COR-L47 (cell line): ENCODE data around the gene MAP6D1.
A peak's percentile ranks its signal among the peaks of the same experiment; 100 is the strongest.

Source experiments
- DNase-seq: peaks from one replicate; lab custom pipeline; 2025; lab: John Stamatoyannopoulos, UW

MAP6D1 gene

GRCh38 chr3:183823963-183824362, 1.4 kb downstream of the MAP6D1 start:
- DNase-seq: peak; percentile 64

DNA sequence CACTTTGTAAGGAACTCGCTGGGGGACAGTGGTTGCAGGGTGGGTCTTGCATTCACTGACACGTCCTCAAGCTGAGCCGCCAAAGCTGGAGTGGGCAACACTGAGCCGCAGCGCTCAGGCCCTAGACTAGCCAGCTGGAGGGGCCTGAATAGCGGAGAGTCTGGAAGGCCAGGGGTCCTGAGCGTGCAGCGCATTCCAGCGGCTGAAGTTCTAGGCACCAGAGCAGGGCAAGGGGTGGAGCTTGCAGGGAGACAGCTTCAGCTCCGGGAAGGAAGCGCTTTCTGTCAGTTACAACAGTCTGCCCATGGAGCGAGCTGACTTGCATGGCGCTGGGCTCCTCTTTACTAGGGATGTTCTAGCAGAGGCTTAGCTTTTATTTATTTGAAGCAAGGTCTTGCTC, 2.7 kb downstream of the MAP6D1 start:
- no peak for DNase-seq

GRCh38 chr3:183819831-183820230, 5.5 kb downstream of the MAP6D1 start:
- DNase-seq: no peak

- DNase-seq: no peak
These were observed 6.4 kb downstream of the MAP6D1 start for GRCh38 chr3:183818706-183819624.

DNA sequence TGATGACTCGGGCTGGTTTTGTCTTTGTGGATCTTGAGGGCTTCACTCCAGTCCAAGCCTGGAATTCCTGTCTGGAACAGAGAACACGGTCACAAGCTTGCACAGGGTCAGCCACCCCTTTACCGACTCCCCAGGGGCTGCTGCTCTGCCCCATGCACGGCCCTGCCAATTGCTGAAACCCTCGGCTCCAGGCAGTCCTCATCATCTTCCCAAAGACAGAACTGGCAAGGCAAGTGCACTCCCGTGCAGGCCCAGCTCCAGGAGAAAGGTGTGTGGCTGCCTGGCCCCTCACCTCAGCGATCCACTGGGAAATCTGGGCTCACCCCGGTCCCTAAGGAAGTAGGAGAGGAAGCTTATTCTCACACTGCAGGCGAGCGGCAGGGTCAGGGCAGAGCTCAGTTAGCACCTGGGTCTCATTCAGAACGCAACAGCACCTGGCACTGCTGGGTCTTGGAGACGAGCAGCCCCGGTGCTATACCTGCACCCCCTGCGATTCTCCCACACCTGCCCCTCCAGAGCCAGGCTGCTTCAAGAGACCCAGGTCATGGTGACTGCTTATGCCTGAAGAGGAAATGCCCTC, 7.2 kb downstream of the MAP6D1 start:
- no peak for DNase-seq

DNA sequence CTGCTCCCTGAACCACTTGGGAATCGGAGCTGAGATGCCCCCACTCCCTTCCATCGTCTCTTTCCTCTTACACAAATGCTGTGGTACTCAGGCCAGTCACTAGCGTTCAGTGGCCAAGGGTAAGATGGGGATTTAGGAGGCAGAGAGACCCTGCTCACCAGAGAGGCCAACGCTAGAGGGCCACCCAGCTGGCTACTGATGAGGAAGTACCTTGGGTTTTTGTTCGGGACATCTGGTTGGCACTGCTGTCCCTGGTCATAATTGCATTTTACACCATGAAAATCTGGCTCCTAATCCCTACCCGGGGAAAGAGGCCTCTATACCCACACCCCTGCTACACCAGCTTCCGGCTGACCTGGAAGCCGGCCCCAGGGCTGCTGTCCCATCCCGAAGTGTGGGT, 7.7 kb downstream of the MAP6D1 start:
- no peak for DNase-seq

DNA sequence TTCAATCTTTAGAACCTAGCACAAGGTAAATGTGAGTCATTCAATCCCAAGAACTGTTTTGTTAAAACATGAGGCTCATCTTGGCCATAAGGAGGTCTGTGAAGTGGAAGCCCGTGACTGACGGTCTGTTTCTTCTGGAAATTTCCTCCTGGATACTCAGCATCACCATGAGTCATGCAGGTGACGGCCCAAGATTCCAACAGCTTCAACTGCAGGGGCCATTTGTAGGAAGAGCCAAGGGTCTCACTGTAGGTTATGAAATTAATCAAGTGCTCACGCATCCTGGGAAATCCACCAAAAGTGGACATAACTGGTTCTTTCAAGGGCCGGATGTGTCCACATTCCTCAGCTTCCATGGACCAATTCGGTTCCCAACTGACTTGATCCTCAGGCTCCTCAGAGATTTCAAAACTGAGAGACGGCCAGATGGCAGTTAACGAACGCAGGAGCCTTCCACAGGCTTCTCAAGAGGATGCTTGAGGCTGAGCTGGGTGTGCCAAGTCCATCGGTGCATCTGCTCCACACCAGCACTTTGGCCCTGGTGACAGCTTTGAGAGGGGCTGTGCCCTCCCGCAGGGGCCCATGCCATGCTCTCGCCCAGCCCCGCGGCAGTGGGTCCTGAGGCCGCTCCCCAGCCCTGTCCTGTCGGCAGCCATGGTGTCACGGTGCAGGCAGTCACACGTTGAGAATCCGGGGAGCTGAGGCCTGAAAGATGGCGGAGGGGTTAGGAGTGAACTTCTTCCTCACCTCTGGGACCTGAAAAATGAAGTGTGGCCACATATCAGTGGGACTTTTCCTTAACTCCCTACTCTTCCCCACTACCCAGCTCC, 8.5 kb downstream of the MAP6D1 start:
- DNase-seq: no peak

DNA sequence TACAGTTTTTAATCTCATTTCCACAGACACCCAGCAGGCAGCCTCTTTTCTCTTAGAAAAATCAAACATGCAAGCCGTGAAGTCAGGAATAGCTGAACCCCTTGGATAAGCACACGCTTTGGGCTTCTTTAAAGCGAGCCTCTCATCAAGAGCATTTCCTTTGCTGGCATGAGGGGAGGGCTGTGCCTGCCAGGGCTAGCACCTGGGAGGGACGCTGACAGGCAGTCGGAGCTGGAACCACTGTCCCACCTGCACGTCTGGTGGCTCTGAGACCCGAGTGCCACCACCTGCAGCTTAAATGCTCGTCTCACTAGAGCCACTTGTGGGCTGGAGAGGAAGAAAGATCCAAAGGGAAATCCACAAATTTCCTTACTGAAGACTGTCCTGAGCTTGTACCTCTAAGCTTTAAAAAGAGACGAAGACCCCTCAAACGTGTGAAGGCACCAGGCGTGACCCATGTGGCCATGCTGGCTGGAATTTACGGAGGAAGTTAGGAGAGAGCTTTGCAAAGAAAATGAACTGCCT, 9.4 kb downstream of the MAP6D1 start:
- DNase-seq: no peak

DNA sequence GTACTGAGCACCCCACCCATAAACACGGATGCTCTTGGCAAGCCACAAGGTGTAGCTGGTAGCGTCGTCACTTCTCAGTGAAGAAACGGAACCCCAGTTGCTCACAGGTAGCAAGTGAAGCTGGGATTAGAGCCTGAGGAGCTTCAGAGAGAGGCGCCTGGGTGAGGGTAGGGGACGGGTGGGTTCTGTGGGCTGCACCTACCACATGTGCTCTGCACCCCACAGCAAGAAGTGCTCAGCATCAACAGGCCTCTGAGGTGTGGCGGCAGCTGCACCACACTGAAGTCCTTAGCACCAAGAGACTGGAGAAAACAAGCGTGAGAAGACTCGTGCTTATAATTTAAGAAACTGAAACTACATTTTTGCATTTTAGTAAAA, 9.8 kb downstream of the MAP6D1 start:
- no peak for DNase-seq

DNA sequence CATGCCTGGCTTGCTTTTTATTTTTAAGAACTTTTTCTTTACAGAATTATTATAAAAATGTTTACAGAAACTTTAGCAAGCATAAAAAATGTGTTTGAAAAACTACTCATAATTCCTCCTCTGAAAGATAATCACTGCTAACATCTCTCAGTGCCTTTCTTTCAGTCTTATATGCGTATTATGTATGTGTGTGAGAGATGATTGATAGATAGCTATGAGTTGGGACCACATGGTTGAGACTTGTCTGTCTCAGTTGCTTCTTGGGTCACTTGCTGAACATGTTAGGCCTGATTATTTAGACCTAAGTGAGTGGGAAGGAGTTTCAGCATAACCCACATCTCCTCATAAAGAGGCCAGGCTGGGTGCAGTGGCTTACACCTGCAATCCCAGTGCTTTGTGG, 11.1 kb downstream of the MAP6D1 start:
- no peak for DNase-seq

GRCh38 chr3:183812761-183813445, 12.5 kb downstream of the MAP6D1 start:
- DNase-seq: peak; percentile 22

- no peak for DNase-seq
These were observed 13.7 kb downstream of the MAP6D1 start for GRCh38 chr3:183811638-183812037.

DNA sequence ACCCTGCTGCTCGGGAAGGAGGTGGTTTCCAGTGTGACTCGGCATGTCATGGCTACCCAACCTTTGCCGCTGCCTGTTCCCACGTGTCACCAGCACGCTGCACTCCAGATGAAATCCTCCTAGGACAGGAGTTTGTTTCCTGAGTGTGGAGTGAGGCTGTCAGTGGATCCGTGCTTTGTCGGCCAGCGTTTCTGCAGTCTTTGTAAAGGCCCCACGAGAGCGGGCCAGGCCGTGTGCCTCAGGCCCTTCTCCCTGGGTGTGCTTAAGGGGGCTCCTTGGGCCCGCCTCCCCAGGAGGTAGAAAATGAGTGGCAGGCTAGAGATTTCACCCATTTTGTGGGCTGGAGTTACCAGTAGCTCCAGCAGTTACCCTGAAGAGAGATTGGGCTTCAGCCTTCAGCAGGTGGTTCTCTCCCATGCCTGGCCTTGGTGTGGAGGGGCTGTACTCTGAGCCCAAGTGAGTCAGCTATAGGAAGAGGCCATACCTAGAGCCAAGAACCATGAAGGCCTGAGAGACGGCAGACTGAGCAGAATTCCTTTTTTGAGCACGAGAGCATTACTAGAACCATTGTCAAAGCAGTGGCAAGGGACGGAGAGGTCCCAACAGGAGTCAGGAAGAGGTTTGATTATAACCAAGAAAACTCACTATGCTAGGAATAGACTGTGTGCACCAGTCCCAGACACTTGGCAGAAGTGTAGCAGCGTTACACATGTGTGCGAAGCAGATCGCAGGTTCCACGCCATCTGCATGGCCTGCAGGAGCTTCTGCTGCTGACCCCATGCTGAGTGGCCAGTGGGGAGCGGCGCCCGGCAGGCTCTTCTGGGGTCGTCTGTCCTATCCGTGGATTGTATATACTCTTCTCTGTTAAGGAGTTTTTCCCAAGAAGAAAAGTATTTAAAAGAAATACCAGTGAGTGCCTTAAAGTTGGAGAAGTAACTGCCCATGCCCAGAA, 14.5 kb downstream of the MAP6D1 start:
- no peak for DNase-seq

GRCh38 chr3:183809270-183809669, 16.1 kb downstream of the MAP6D1 start:
- peak; percentile 59 for DNase-seq

GRCh38 chr3:183808355-183808754, 17.0 kb downstream of the MAP6D1 start:
- DNase-seq: no peak

GRCh38 chr3:183807881-183808280, 17.5 kb downstream of the MAP6D1 start:
- no peak for DNase-seq

- DNase-seq: peak; percentile 98
These were observed 18.1 kb downstream of the MAP6D1 start for GRCh38 chr3:183807209-183807728.

- no peak for DNase-seq
These were observed 22.4 kb downstream of the MAP6D1 start for GRCh38 chr3:183802989-183803388.

- no peak for DNase-seq
These were observed 23.8 kb downstream of the MAP6D1 start for GRCh38 chr3:183801601-183802000.

- no peak for DNase-seq
These were observed 25.0 kb downstream of the MAP6D1 start for GRCh38 chr3:183800243-183800863.
